Measurements from ENCODE around the gene EIF4A3. TPM values are rescaled to one million over a fixed set of nuclear protein-coding genes. Genes with fewer than 3 reads are reported as not detected.

Gene EIF4A3
- total and polyA plus RNA-seq, 9 of the 15 experiments (the other 6 are each of a cell fraction or from before 2014, with no cell fraction given), result 62.7 to 171 (median 127) TPM

GRCh38 chr17:80146121-80147034 is 550 bp downstream of the EIF4A3 start (continued):
- TF ChIP-seq E2F1 (CRISPR knock-in tag; IDR thresholded peaks at IDR 0.05) (no peak), REST (IDR thresholded peaks at IDR 0.05; ENCODE audit: borderline replicate concordance) (no peak), REST (CRISPR knock-in tag; IDR thresholded peaks at IDR 0.05; ENCODE audit: low read depth) (no peak), SNRNP70 (optimal IDR thresholded peaks at IDR 0.05; ENCODE audit: low read depth, low read length) (no peak), ZNF512 (tag; IDR thresholded peaks at IDR 0.05) (no peak), TFAP4 (CRISPR knock-in tag; IDR thresholded peaks at IDR 0.05; ENCODE audit: borderline replicate concordance) (no peak), BRF2 (IDR thresholded peaks at IDR 0.05; ENCODE audit: borderline replicate concordance, insufficient read depth, insufficient read length) (no peak), NELFE (IDR thresholded peaks at IDR 0.05; ENCODE audit: insufficient read depth, insufficient read length) (no peak), FOXO4 (CRISPR knock-in tag; IDR thresholded peaks at IDR 0.05) (no peak), MAX (CRISPR knock-in tag; IDR thresholded peaks at IDR 0.05) (no peak)
